Small intestine (tissue), 7 donors: ENCODE data around the gene TMEM106B. TPM values are rescaled to one million over a fixed set of nuclear protein-coding genes. Genes with fewer than 3 reads are reported as not detected.
A peak's percentile ranks its signal among the peaks of the same experiment; 100 is the strongest.

Experiments used
- DNase-seq, 2 donors: peaks; one replicate each; pipeline versions ENCODE4 v3.0.0 to v3.0.0-alpha.2; 2013
- FAIRE-seq: peaks from 2 replicates; lab custom pipeline; 2012; peaks lifted over from hg19 to GRCh38; lab: Jason Lieb, UNC
- H3K27ac ChIP-seq, 3 donors: one replicate each; pipeline ENCODE4 v1.5.1; 2013; ENCODE audit warnings: low read length in 2 of 3, mild to moderate bottlenecking in 2 of 3, control low read depth in 1 of 3, inconsistent platforms in 1 of 3, low read depth in 1 of 3, moderate library complexity in 1 of 3
- H3K27me3 ChIP-seq, 3 donors: one replicate each; pipeline ENCODE4 v1.6.1; 2013; ENCODE audit warnings: low read length in 3 of 3, inconsistent platforms in 1 of 3; ENCODE audit not compliant: control insufficient read depth in 3 of 3, insufficient read depth in 3 of 3
- H3K36me3 ChIP-seq, 3 donors: one replicate each; pipeline ENCODE4 v1.6.1; 2013; ENCODE audit warnings: low read length in 3 of 3, inconsistent platforms in 1 of 3, low read depth in 1 of 3, mild to moderate bottlenecking in 1 of 3, moderate library complexity in 1 of 3; ENCODE audit not compliant: control insufficient read depth in 3 of 3, insufficient read depth in 2 of 3
- H3K4me1 ChIP-seq, 3 donors: one replicate each; pipeline ENCODE4 v1.6.1; 2013; ENCODE audit warnings: low read length in 2 of 3, inconsistent platforms in 1 of 3, low read depth in 1 of 3, mild to moderate bottlenecking in 1 of 3, moderate library complexity in 1 of 3; ENCODE audit not compliant: control insufficient read depth in 3 of 3, insufficient read depth in 2 of 3
- H3K4me3 ChIP-seq, 3 donors: one replicate each; pipeline ENCODE4 v1.5.1; 2013; ENCODE audit warnings: low read length in 3 of 3, control low read depth in 1 of 3, inconsistent platforms in 1 of 3, low read depth in 1 of 3, mild to moderate bottlenecking in 1 of 3, moderate library complexity in 1 of 3
- H3K9me3 ChIP-seq, 2 donors: one replicate each; pipeline ENCODE4 v1.6.1; 2013; ENCODE audit warnings: low read depth in 1 of 2, low read length in 1 of 2; ENCODE audit not compliant: control insufficient read depth in 2 of 2, insufficient read depth in 1 of 2
- WGBS, 3 donors: extraction: QIAGEN DNeasy Blood & Tissue Kit; methylation state at CpG; one replicate each; pipeline ENCODE4 v1.1.7; 2013; 5-methylcytosine and 5-hydroxymethylcytosine counted together
- polyA plus RNA-seq, 4 donors: library from polyadenylated mRNA; stranded (reverse) in 3 of 4; unstranded in 1 of 4; fragments of 200-250 nt in 3 of 4; fragments of 120-200 nt in 1 of 4; gene quantifications; one replicate each; pipeline versions ENCODE4 v1.2.1 to v1.2.3, GENCODE V29; 2013
- donor health status: healthy with polysubstance abuse.
- donor health status: control.
- donor health status: control.
- donor health status: Bipolar disorder and iron deficiency.
- donor health status: healthy.

TMEM106B gene
- polyA plus RNA-seq, 4 donors, result 11.0 to 48.1 (median 15.4) TPM

DNA sequence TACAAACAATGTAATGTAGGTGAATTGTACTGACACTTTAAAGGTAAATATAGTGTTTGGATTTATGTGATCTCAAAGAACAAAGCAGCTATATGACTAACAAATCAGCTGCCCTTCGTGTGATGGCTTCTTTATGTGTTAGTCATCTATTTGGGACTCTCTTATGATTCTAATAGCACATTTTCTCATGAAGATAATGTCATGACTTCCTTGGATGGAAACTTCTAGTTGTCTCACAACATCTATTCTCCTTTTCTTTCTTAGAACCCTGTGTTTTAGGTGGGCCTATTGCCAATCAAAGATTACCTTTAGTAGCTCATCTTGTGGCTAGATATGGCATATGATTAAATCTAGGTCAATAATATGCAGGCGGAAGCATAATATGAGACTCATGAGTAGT, 45.0 kb downstream of the TMEM106B start:
- 68 to 77% (median 71%) methylated on average over 2 of the region's 2 CpGs for WGBS, 3 donors
- FAIRE-seq, result no peak
- H3K9me3 ChIP-seq, result peaks cover 0 to 4% of the 10 kb centered on the region in 2 donors

DNA sequence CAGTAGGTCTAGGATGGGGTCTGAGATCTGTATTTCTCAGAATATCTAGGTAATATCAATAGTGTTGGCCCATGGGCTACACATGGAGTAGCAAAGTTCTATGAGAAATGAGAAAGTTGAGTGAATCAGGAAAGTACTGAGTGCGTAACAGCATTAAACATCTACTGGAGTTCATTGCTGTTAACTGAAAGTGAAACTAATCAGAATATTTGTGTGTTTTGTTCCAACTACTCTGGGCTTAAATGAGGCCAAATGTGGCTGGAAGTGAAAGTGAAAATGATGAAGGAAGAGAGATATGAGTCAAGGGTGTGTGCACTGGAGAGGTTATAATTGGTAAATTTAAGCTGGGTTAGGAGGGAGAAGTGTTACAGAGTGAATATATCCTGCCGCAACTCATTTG, 46.5 kb downstream of the TMEM106B start:
- H3K9me3 ChIP-seq, result peaks cover 0 to 4% of the 10 kb centered on the region in 2 donors
- H3K27me3 ChIP-seq, result no peaks in the 10 kb centered on the region
- peak overlapping the region in 1 of 3 donors; percentile 19 for H3K4me3 ChIP-seq
- no peaks in the 10 kb centered on the region for H3K4me1 ChIP-seq
- H3K27ac ChIP-seq, result peak overlapping the region in 2 of 3 donors; percentile 37 to 41
- DNase-seq, result peak; percentile 63 to 91
- peak; percentile 15 for FAIRE-seq
- WGBS, 3 donors, result 12 to 21% (median 18%) methylated on average over 2 of the region's 2 CpGs
- no peaks in the 10 kb centered on the region for H3K36me3 ChIP-seq

More for the DNA sequence above, 45.0 kb downstream of the TMEM106B start:
- no peak overlapping the region for H3K4me3 ChIP-seq
- H3K36me3 ChIP-seq, result no peaks in the 10 kb centered on the region
- no peak overlapping the region for H3K27ac ChIP-seq
- no peaks in the 10 kb centered on the region for H3K4me1 ChIP-seq
- H3K27me3 ChIP-seq, result no peaks in the 10 kb centered on the region
- no peak for DNase-seq

DNA sequence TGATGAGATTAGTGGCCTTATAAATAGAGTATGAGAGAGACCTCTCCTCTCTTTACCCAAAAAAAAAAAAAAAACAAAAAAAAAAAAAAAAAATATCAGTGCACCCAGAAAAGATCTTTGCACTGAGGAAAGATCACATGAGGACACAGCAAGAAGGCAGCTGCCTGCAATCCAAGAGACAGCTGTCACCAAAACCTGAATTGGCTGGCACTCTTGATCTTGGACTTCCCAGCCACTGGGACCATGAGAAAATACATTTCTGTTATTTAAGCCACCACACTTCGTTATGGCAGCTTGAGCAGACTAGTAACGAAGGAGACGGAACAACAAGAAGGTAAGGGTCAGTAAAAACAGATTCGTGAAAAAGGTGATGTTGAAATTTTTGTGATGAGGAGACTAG, 47.0 kb downstream of the TMEM106B start:
- no peak for FAIRE-seq
- peak overlapping the region in 1 of 3 donors; percentile 19 for H3K4me3 ChIP-seq

DNA sequence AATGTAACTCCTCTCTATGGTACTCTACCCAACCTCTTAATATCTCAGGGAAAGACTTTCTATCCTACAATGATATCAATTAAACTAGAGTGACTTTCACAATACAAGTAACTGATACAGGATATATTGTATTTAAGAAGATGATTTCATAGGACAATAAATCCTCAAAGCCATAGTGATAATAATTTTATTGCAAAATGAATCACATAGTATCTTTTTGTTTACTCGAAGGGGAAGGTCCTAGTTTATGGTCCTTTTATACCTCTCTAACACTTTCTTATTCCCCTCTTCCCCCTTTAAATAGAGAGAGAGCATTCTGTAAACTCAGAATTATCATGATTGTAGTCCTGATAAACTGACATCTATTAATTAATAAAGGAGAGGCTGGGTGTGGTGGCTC, 56.4 kb downstream of the TMEM106B start:
- no peak for FAIRE-seq
- DNase-seq, result no peak
- Histone ChIP-seq H3K36me3 (no peaks in the 10 kb centered on the region), H3K27me3 (peaks cover 0 to 2% (median 0%) of the 10 kb centered on the region in 3 donors), H3K4me1 (peaks cover 0 to 10% (median 0%) of the 10 kb centered on the region in 3 donors), H3K27ac (no peak overlapping the region), H3K4me3 (no peak overlapping the region), H3K9me3 (no peaks in the 10 kb centered on the region)
- 32 to 64% (median 43%) methylated on average over 1 of the region's 1 CpG for WGBS, 3 donors

More for the DNA sequence above, 47.0 kb downstream of the TMEM106B start:
- Histone ChIP-seq H3K27ac (peak overlapping the region in 2 of 3 donors; percentile 41 to 43), H3K36me3 (no peaks in the 10 kb centered on the region), H3K4me1 (no peaks in the 10 kb centered on the region), H3K9me3 (peaks cover 0 to 4% of the 10 kb centered on the region in 2 donors), H3K27me3 (no peaks in the 10 kb centered on the region)
- 93 to 94% (median 93%) methylated on average over 4 of the region's 4 CpGs for WGBS, 3 donors
- DNase-seq, result peak in 1 of 2 donors; percentile 11

DNA sequence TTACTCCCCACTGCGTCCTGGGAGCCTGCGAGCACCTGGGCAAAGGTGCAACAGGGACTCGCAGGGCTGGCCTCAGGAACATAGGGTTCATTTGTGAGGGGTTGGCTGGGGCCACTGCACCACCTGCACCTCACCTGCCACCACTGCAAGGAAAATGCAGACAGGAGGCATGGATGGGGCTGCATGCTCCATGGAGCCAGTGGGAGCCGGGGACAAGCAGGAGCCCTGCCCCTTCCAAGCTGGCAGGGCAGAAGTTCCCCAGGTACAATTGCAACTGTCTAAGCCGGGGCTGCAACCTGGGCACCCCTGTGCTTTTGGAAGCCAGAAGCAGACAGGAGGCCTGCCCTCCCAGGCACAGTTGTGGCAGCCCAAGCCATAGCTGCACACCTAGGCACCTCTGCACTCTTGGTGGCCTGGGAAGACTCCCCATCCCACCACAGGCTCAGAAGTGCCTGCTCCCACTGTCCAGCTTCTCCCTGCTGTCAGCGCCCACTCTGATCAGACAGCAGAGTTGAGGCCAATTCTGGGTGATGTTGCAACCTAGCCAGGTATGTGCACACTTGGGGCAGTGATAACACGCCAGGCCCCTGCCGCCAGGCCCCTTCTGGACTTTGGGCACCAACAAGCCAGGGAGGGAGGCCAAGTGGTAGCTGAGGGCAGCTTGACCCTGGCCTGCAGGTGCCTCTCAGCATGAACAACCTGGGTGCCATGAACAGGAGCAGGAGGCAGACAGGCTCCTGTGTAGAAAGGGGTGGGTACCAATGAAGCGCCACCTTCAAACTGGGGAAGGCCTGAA, 58.2 kb downstream of the TMEM106B start:
- Histone ChIP-seq H3K4me3 (no peak overlapping the region), H3K4me1 (peaks cover 0 to 10% (median 0%) of the 10 kb centered on the region in 3 donors), H3K27me3 (no peaks in the 10 kb centered on the region), H3K36me3 (no peaks in the 10 kb centered on the region), H3K27ac (no peak overlapping the region), H3K9me3 (no peaks in the 10 kb centered on the region)
- DNase-seq (peak in 1 of 2 donors; percentile 66), FAIRE-seq (no peak)
- 94 to 95% (median 94%) methylated on average over 9 of the region's 9 CpGs for WGBS, 3 donors

DNA sequence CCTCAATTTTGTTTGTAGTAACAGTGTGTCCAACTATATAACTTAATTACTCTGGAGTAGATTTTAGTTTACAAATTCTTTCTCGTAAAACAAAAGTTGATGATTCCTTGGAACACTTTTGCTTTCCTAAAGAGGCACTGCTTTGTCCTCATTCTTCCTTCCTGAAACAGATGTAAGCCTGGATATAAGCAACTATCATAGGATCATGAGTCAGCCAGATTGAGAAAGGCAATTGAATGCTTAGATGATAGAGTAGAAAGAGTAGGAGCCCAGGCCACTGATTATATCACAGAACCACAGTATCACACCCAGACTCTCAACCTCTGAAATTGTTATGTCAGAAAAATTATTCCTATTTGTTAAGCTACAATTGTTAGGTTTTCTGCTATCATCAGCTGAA, 69.9 kb downstream of the TMEM106B start:
- Histone ChIP-seq H3K27ac (no peak overlapping the region), H3K27me3 (no peaks in the 10 kb centered on the region), H3K4me1 (no peaks in the 10 kb centered on the region), H3K9me3 (peaks cover 0 to 4% of the 10 kb centered on the region in 2 donors), H3K36me3 (no peaks in the 10 kb centered on the region), H3K4me3 (no peak overlapping the region)
- FAIRE-seq (no peak), DNase-seq (no peak)
- 54 to 91% (median 82%) methylated on average over 1 of the region's 1 CpG for WGBS, 3 donors

DNA sequence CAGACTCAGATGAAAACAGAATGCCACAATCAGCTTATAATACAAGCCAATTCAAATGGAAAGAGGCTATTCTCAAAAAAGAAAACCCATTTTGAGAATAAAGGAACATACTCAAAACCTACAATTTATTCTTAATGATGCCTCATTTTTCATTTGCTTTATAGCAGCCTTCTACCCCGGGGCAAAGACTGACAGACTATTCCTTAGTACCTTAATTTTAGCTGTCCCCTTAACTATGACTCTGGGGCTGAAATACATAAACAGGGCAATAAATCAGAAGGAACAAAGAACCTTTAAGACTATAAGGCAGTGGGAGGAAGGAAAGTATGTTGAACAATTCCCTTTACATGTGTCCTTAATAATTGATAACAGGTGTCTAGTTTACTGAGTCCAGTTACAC, 76.8 kb downstream of the TMEM106B start:
- Histone ChIP-seq H3K27me3 (no peaks in the 10 kb centered on the region), H3K9me3 (peaks cover 0 to 27% of the 10 kb centered on the region in 2 donors), H3K36me3 (no peaks in the 10 kb centered on the region), H3K4me1 (no peaks in the 10 kb centered on the region), H3K27ac (no peak overlapping the region), H3K4me3 (no peak overlapping the region)
- WGBS, 3 donors, result 13 to 14% (median 13%) methylated on average over 1 of the region's 1 CpG
- no peak for FAIRE-seq
- DNase-seq, result no peak

DNA sequence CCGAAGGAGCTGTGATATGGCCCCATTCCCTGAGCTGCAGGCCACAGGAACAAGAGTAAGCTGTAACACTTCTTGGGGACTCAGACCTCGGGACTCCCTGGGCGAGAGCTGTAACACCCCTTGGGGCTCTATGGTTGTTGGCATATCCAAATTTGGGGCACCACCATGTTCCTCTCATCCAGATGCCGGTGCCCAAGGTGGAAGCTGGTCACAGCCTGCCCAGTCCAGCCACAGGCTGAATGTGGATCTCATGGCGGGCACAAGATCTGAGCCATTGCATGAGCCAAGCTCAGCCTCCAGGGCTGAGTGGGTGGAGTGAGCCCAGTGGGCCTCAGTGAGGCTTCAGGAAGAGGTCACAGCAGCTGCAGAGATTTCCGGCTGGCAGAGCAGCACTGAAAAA, 78.9 kb downstream of the TMEM106B start:
- DNase-seq (no peak), FAIRE-seq (no peak)
- peaks cover 0 to 27% of the 10 kb centered on the region in 2 donors for H3K9me3 ChIP-seq
- H3K36me3 ChIP-seq, result no peaks in the 10 kb centered on the region
- no peak overlapping the region for H3K4me3 ChIP-seq
- H3K4me1 ChIP-seq, result no peaks in the 10 kb centered on the region
- WGBS, 3 donors, result 76 to 92% (median 80%) methylated on average over 6 of the region's 6 CpGs
- no peak overlapping the region for H3K27ac ChIP-seq
- H3K27me3 ChIP-seq, result no peaks in the 10 kb centered on the region
